Measurements from ENCODE around the gene TTC17.
A peak's percentile ranks its signal among the peaks of the same experiment; 100 is the strongest.

TTC17 gene

GRCh38 chr11:43486141-43486540 lies 127.4 kb downstream of the TTC17 start:
- no peak for DNase-seq

- no peak for DNase-seq
Observed at GRCh38 chr11:43489869-43490465, 131.2 kb downstream of the TTC17 start.

- no peak for DNase-seq
Observed at GRCh38 chr11:43492701-43493100, 134.0 kb downstream of the TTC17 start.

GRCh38 chr11:43493431-43493830 lies 134.7 kb downstream of the TTC17 start:
- no peak for DNase-seq

- no peak for DNase-seq
Observed at GRCh38 chr11:43497144-43497543, 138.4 kb downstream of the TTC17 start.

- no peak for DNase-seq
Observed at GRCh38 chr11:43498561-43498960, 139.8 kb downstream of the TTC17 start.

- no peak for DNase-seq
Observed at GRCh38 chr11:43503417-43503816, 144.7 kb downstream of the TTC17 start.

GRCh38 chr11:43504316-43504950 lies 145.7 kb downstream of the TTC17 start:
- DNase-seq = no peak

GRCh38 chr11:43505171-43505570 lies 146.5 kb downstream of the TTC17 start:
- DNase-seq = no peak

- no peak for DNase-seq
Observed at GRCh38 chr11:43507171-43507570, 148.5 kb downstream of the TTC17 start.

- no peak for DNase-seq
Observed at GRCh38 chr11:43508511-43508918, 149.8 kb downstream of the TTC17 start.

- DNase-seq = no peak
Observed at GRCh38 chr11:43511959-43512358, 153.2 kb downstream of the TTC17 start.

GRCh38 chr11:43515090-43515489 lies 156.4 kb downstream of the TTC17 start:
- DNase-seq = no peak

- DNase-seq = peak; percentile 27
Observed at GRCh38 chr11:43516316-43516850, 157.7 kb downstream of the TTC17 start.

GRCh38 chr11:43517518-43517917 lies 158.8 kb downstream of the TTC17 start:
- DNase-seq = no peak

GRCh38 chr11:43518408-43519160 lies 159.9 kb downstream of the TTC17 start:
- no peak for DNase-seq

- no peak for DNase-seq
Observed at GRCh38 chr11:43521471-43521870, 162.8 kb downstream of the TTC17 start.

GRCh38 chr11:43523632-43524031 lies 164.9 kb downstream of the TTC17 start:
- DNase-seq = no peak

- no peak for DNase-seq
Observed at GRCh38 chr11:43532041-43532440, 173.3 kb downstream of the TTC17 start.

- no peak for DNase-seq
Observed at GRCh38 chr11:43537833-43538615, 179.3 kb downstream of the TTC17 start.

GRCh38 chr11:43541993-43542392 lies 183.3 kb downstream of the TTC17 start:
- DNase-seq = no peak

GRCh38 chr11:43542750-43543712 lies 184.3 kb downstream of the TTC17 start:
- no peak for DNase-seq

Measured in DMS79 treated with DMSO at 0.1 percent for 48 hours (cell line).